Liver (tissue), 3 donors: ENCODE measurements around the gene EXOC6B.

Experiments used
- CTCF ChIP-seq: fragments of 150-350 bp; IDR thresholded peaks from 2 replicates; pipeline ENCODE4 v1.5.1; 2017; ENCODE audit warnings: improper control_type of control experiment, low read depth, low read length; ENCODE audit not compliant: missing input control
- SP1 ChIP-seq: IDR thresholded peaks from 2 replicates; pipeline ENCODE4 v1.6.1; 2018; ENCODE audit warnings: antibody characterized with exemption, mild to moderate bottlenecking
- donor health status: healthy.
- donor health status: healthy.

DNA sequence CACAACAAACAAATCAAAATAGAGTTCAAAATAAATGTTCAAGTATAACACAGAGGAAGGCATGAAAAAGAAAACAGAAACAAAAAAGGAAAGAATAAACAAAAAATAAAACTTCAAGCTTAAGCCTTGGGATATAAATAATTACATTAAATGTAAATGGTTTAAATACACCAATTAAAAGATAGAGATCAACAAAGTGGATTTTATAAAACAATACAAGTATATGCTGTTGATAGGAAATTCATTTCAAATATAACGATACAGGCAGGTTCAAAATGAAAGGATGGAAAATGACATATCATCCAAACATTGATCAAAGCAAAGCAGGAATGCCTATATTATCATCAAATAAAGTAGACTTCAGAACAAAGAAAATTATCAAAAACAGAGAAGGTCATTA, 16.7 kb downstream of the EXOC6B start:
- TF ChIP-seq SP1: no peak
- no peak for TF ChIP-seq CTCF
